ENCODE measurements around the gene ZFAND5. TPM values are rescaled to one million over a fixed set of nuclear protein-coding genes. Genes with fewer than 3 reads are reported as not detected.

The ZFAND5 gene
- polyA plus RNA-seq, 1 donor from 2014 or later, result 338 TPM

GRCh38 chr9:72332351-72332750 lies 32.7 kb downstream of the ZFAND5 start:
- Histone ChIP-seq H3K79me2 (replicated peaks; ENCODE audit: insufficient read depth, low read length) (no peaks in the 10 kb centered on the region), H2AFZ (ENCODE audit: low read depth, low read length) (no peak overlapping the region), H3K27me3 (ENCODE audit: insufficient read depth, low read depth, low read length) (no peaks in the 10 kb centered on the region), H3K9ac (ENCODE audit: low read length) (no peak overlapping the region), H4K20me1 (ENCODE audit: insufficient read depth) (no peaks in the 10 kb centered on the region), H3K9me2 (ENCODE audit: insufficient read depth, low read length) (no peaks in the 10 kb centered on the region), H3K9me3 (ENCODE audit: low read length) (no peaks in the 10 kb centered on the region), H3K4me3 (ENCODE audit: low read length) (no peak overlapping the region), H3K36me3 (ENCODE audit: insufficient read depth, low read length) (no peaks in the 10 kb centered on the region), H3K4me2 (ENCODE audit: low read length) (no peak overlapping the region), H3F3A (ENCODE audit: insufficient read depth, low read length, poor library complexity, severe bottlenecking) (no peaks in the 10 kb centered on the region), H3K27ac (ENCODE audit: low read length) (no peak overlapping the region)
- TF ChIP-seq REST (IDR thresholded peaks at IDR 0.05; ENCODE audit: borderline replicate concordance) (no peak), MXI1 (conservative IDR thresholded peaks at IDR 0.05; ENCODE audit: poor library complexity, severe bottlenecking) (no peak), CTCF (IDR thresholded peaks at IDR 0.05; ENCODE audit: poor library complexity, severe bottlenecking) (no peak), POLR2AphosphoS5 (IDR thresholded peaks at IDR 0.05) (no peak), RAD21 (conservative IDR thresholded peaks at IDR 0.05) (no peak), SMC3 (conservative IDR thresholded peaks at IDR 0.05; ENCODE audit: poor library complexity) (no peak), TAF1 (IDR thresholded peaks at IDR 0.05; ENCODE audit: low read depth) (no peak), EZH2 (IDR thresholded peaks at IDR 0.05; ENCODE audit: borderline replicate concordance, insufficient read depth, low read length, poor library complexity, severe bottlenecking) (no peak), EP300 (conservative IDR thresholded peaks at IDR 0.05; ENCODE audit: poor library complexity, severe bottlenecking) (no peak)

- no peak for TF ChIP-seq REST (IDR thresholded peaks at IDR 0.05; ENCODE audit: borderline replicate concordance)
- no peak for TF ChIP-seq EZH2 (IDR thresholded peaks at IDR 0.05; ENCODE audit: borderline replicate concordance, insufficient read depth, low read length, poor library complexity, severe bottlenecking)
- TF ChIP-seq MXI1 (conservative IDR thresholded peaks at IDR 0.05; ENCODE audit: poor library complexity, severe bottlenecking), result no peak
- no peak for TF ChIP-seq RAD21 (conservative IDR thresholded peaks at IDR 0.05)
- TF ChIP-seq CTCF (IDR thresholded peaks at IDR 0.05; ENCODE audit: poor library complexity, severe bottlenecking), result no peak
- TF ChIP-seq TAF1 (IDR thresholded peaks at IDR 0.05; ENCODE audit: low read depth), result no peak
- TF ChIP-seq EP300 (conservative IDR thresholded peaks at IDR 0.05; ENCODE audit: poor library complexity, severe bottlenecking), result no peak
- TF ChIP-seq SMC3 (conservative IDR thresholded peaks at IDR 0.05; ENCODE audit: poor library complexity), result no peak
- no peak for TF ChIP-seq POLR2AphosphoS5 (IDR thresholded peaks at IDR 0.05)
- Histone ChIP-seq H3K36me3 (ENCODE audit: insufficient read depth, low read length) (no peaks in the 10 kb centered on the region), H3F3A (ENCODE audit: insufficient read depth, low read length, poor library complexity, severe bottlenecking) (no peaks in the 10 kb centered on the region), H3K79me2 (replicated peaks; ENCODE audit: insufficient read depth, low read length) (no peaks in the 10 kb centered on the region), H3K9me3 (ENCODE audit: low read length) (no peaks in the 10 kb centered on the region), H4K20me1 (ENCODE audit: insufficient read depth) (no peaks in the 10 kb centered on the region), H3K9ac (ENCODE audit: low read length) (no peak overlapping the region), H3K27ac (ENCODE audit: low read length) (no peak overlapping the region), H2AFZ (ENCODE audit: low read depth, low read length) (no peak overlapping the region), H3K4me3 (ENCODE audit: low read length) (no peak overlapping the region), H3K27me3 (ENCODE audit: insufficient read depth, low read depth, low read length) (no peaks in the 10 kb centered on the region), H3K9me2 (ENCODE audit: insufficient read depth, low read length) (no peaks in the 10 kb centered on the region), H3K4me2 (ENCODE audit: low read length) (no peak overlapping the region)
Observed at GRCh38 chr9:72327631-72328030, 37.4 kb downstream of the ZFAND5 start.

Data from neural cell (in vitro differentiated cells).